GM12892 (cell line): ENCODE measurements around the gene FHL2.

Experiments
- POLR2A ChIP-seq: IDR thresholded peaks from 2 replicates; pipeline ENCODE4 v1.6.1; 2011; ENCODE audit warnings: low read depth, low read length, control low read depth
- TAF1 ChIP-seq: IDR thresholded peaks from 2 replicates; pipeline ENCODE4 v1.6.1; 2011; ENCODE audit warnings: low read depth, mild to moderate bottlenecking, control low read depth, low read length, borderline replicate concordance

GRCh38 chr2:105382177-105382576, 16.7 kb downstream of the FHL2 start:
- TF ChIP-seq TAF1 (no peak), POLR2A (no peak)
